ENCODE data around the gene YLPM1.
A peak's percentile ranks its signal among the peaks of the same experiment; 100 is the strongest.

YLPM1 gene

DNA sequence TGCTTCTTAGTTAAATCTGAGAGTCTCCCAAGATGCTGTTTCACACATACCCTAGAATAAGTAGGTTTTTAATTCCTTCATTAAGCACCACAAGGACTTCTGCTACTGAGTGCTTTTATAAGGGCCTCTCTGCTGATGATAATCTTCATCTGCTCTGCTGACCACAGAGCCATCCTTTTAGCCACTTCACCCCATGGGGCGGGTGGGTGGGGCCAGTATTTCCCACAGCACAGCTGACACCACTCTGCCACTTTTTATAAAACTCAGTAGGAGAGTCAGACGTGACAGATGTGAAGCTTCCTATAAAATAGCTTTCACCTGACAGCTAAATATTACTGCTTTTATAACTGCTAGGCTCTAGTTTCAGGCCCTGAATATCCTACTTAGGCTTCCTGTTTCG is 29.9 kb upstream of the YLPM1 start:
- Histone ChIP-seq H3K36me3 (peaks cover 18% of the 10 kb centered on the region), H3K4me3 (ENCODE audit: low read depth, low read length) (no peak overlapping the region), H3K27ac (no peak overlapping the region), H3K9me3 (ENCODE audit: severe bottlenecking) (no peaks in the 10 kb centered on the region), H3K27me3 (ENCODE audit: insufficient read depth, low read depth, severe bottlenecking) (no peaks in the 10 kb centered on the region)
- peak; percentile 12 for DNase-seq
- TF ChIP-seq, protein P1, sequence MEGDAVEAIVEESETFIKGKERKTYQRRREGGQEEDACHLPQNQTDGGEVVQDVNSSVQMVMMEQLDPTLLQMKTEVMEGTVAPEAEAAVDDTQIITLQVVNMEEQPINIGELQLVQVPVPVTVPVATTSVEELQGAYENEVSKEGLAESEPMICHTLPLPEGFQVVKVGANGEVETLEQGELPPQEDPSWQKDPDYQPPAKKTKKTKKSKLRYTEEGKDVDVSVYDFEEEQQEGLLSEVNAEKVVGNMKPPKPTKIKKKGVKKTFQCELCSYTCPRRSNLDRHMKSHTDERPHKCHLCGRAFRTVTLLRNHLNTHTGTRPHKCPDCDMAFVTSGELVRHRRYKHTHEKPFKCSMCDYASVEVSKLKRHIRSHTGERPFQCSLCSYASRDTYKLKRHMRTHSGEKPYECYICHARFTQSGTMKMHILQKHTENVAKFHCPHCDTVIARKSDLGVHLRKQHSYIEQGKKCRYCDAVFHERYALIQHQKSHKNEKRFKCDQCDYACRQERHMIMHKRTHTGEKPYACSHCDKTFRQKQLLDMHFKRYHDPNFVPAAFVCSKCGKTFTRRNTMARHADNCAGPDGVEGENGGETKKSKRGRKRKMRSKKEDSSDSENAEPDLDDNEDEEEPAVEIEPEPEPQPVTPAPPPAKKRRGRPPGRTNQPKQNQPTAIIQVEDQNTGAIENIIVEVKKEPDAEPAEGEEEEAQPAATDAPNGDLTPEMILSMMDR (IDR thresholded peaks at IDR 0.05; ENCODE audit: low read depth, low read length) = no peak

DNA sequence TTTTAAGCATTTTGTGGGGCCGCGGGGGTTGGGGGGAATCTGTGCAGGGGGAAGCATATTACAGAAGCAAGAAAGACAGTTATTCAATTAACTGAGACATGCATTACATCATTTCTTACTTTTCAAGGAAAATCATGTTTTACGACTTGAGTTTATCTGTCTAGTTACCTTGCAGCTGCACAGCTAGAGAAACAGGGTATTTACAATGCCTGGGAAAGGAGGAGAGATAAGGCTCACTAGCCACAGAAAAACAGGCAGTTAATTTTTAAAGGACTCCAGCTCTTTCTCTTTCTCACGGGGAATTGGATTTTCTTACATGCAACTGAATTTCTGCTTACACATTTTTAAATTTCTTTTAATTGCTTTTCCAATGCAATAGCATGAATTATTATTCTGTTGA is 28.0 kb upstream of the YLPM1 start:
- H3K36me3 ChIP-seq = peaks cover 22% of the 10 kb centered on the region
- no peak for DNase-seq
- H3K4me3 ChIP-seq (ENCODE audit: low read depth, low read length) = no peak overlapping the region
- H3K9me3 ChIP-seq (ENCODE audit: severe bottlenecking) = no peaks in the 10 kb centered on the region
- TF ChIP-seq, protein P1 (IDR thresholded peaks at IDR 0.05; ENCODE audit: low read depth, low read length) = no peak
- no peak overlapping the region for H3K27ac ChIP-seq
- no peaks in the 10 kb centered on the region for H3K27me3 ChIP-seq (ENCODE audit: insufficient read depth, low read depth, severe bottlenecking)

DNA sequence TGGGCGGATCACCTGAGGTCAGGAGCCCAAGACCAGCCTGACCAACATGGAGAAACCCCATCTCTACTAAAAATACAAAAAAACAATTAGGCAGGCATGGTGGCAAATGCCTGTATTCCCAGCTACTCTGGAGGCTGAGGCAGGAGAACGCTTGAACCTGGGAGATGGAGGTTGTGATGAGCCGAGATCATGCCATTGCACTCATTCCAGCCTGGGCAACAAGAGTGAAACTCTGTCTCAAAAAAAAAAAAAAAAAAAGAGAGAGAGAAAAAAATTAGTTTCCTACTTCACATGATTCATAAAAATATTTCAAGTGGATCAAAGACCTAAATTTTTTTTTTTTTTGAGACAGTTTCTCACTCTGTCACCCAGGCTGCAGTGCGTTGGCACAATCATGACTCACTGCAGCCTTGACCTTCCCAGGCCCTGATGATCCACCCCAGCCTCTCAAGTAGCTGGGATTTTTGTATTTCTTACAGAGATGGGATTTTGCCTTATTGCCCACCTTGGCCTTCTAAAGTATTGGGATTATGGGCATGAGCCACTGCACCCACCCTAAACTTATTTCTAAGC is 25.3 kb upstream of the YLPM1 start:
- Histone ChIP-seq H3K27me3 (ENCODE audit: insufficient read depth, low read depth, severe bottlenecking) (no peaks in the 10 kb centered on the region), H3K36me3 (peaks cover 22% of the 10 kb centered on the region), H3K4me3 (ENCODE audit: low read depth, low read length) (no peak overlapping the region), H3K9me3 (ENCODE audit: severe bottlenecking) (no peaks in the 10 kb centered on the region), H3K27ac (no peak overlapping the region)
- TF ChIP-seq, protein P1 (IDR thresholded peaks at IDR 0.05; ENCODE audit: low read depth, low read length) = no peak
- no peak for DNase-seq

DNA sequence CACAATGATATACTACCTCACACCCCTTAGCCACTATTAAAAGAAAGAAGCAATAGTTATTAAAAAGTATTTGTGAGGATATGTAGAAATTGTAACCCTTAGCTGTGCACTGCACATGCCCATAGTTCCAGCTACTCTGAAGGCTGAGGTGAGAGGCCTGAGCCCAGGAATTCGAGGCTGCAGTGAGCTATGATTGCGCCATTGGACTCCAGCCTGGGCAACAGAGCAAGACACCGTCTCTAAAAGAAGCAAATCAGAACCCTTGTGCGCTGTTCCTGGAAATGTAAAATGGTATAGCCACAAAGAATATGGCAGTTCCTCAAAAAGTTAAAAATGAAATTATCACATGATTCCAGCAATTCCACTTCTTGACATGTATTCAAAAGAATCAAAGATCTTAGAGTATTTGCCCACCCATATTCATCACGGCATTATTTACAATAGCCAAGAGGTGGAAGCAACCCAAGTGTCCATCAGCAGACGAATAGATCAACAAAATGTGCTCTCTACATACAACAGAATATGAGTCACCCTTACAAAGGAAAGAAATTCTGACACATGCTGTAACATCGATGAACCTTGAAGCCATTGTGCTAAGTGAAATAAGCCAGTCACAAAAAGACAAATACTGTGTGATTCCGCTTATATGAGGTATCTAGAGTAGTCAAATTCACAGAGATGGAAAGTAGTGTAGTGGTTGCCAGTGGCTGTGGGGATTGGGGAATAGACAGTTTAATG is 23.7 kb upstream of the YLPM1 start:
- Histone ChIP-seq H3K9me3 (ENCODE audit: severe bottlenecking) (no peaks in the 10 kb centered on the region), H3K27ac (no peak overlapping the region), H3K36me3 (peaks cover 20% of the 10 kb centered on the region), H3K27me3 (ENCODE audit: insufficient read depth, low read depth, severe bottlenecking) (no peaks in the 10 kb centered on the region), H3K4me3 (ENCODE audit: low read depth, low read length) (no peak overlapping the region)
- TF ChIP-seq, protein P1 (IDR thresholded peaks at IDR 0.05; ENCODE audit: low read depth, low read length) = no peak
- no peak for DNase-seq

DNA sequence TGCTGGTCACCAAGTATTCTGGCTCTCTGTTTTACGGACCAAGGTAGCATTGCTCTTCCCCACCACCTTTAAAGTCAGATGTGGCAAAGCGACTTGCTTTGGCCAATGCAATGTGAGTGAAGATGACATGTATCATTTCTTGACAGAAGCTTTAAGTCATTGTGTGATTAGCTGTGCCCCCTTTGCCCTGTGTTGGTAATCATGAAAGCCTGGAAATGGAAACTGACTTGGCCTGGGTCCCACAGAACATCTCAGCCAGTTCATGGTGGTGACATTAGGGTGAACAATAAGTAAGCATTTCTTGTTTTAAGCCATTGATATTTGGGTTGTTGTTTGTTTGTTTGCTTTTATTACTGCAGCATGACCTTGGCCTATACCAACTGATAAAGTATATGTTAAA is 15.9 kb upstream of the YLPM1 start:
- DNase-seq = no peak
- H3K27me3 ChIP-seq (ENCODE audit: insufficient read depth, low read depth, severe bottlenecking) = no peaks in the 10 kb centered on the region
- no peaks in the 10 kb centered on the region for H3K36me3 ChIP-seq
- TF ChIP-seq, protein P1 (IDR thresholded peaks at IDR 0.05; ENCODE audit: low read depth, low read length) = no peak
- H3K4me3 ChIP-seq (ENCODE audit: low read depth, low read length) = no peak overlapping the region
- H3K27ac ChIP-seq = no peak overlapping the region
- H3K9me3 ChIP-seq (ENCODE audit: severe bottlenecking) = no peaks in the 10 kb centered on the region
